Ovary (tissue), 9 donors: ENCODE results near the gene LANCL3. TPM values are rescaled to one million over a fixed set of nuclear protein-coding genes. Genes with fewer than 3 reads are reported as not detected.

Experiments used
- DNase-seq, 5 donors: peaks; one replicate each; pipeline ENCODE4 v3.0.0-alpha.2; 2019 to 2020
- H3K27ac ChIP-seq, 2 donors: fragments of 200-600 bp; one replicate each; pipeline versions ENCODE4 v1.5.1 to v1.8.0; 2019 to 2022
- H3K27me3 ChIP-seq: fragments of 200-600 bp; one replicate; pipeline ENCODE4 v1.8.0; 2022
- H3K36me3 ChIP-seq: fragments of 200-600 bp; sonication (generic); one replicate; pipeline ENCODE4 v1.5.1; 2019
- H3K4me1 ChIP-seq: one replicate; pipeline ENCODE4 v1.8.1; 2013; ENCODE audit warnings: mild to moderate bottlenecking, moderate library complexity; ENCODE audit not compliant: insufficient read depth
- H3K4me3 ChIP-seq: fragments of 200-600 bp; sonication (generic); one replicate; pipeline ENCODE4 v1.5.1; 2017
- H3K9me3 ChIP-seq, 2 donors: fragments of 200-600 bp in 1 of 2; sonication (generic) in 1 of 2; one replicate each; pipeline versions ENCODE4 v1.5.1 to v1.8.1; 2013 to 2019; ENCODE audit warnings: mild to moderate bottlenecking in 1 of 2, moderate library complexity in 1 of 2
- CTCF ChIP-seq, 3 donors: fragments of 450-650 bp in 2 of 3; fragments of 200-600 bp in 1 of 3; IDR thresholded peaks; one replicate each; pipeline versions ENCODE4 v1.5.1 to v1.8.0; 2016 to 2022; ENCODE audit warnings: antibody characterized with exemption in 3 of 3, mild to moderate bottlenecking in 1 of 3
- EP300 ChIP-seq: sonication (generic); formaldehyde crosslinking; IDR thresholded peaks from one replicate; pipeline ENCODE4 v1.6.1; 2017; ENCODE audit warnings: antibody characterized with exemption
- POLR2A ChIP-seq: fragments of 450-650 bp; IDR thresholded peaks from one replicate; pipeline ENCODE4 v1.6.1; 2017; ENCODE audit warnings: antibody characterized with exemption, mild to moderate bottlenecking, moderate library complexity
- WGBS, 3 donors: extraction: QIAGEN DNeasy Blood & Tissue Kit in 1 of 3; methylation state at CpG; one replicate each; pipeline versions ENCODE4 v1.1.5 to v1.1.7; 2013 to 2017; 5-methylcytosine and 5-hydroxymethylcytosine counted together
- intact Hi-C, 4 donors: fragments of 100-400 bp; cut with DNase I; formaldehyde crosslinking; loops; one replicate each; pipeline versions ENCODE4 v1.11.0 to v1.15.1; 2022 to 2023
- polyA plus RNA-seq, 2 donors: library from polyadenylated mRNA; stranded (reverse); fragments of 200-250 nt in 1 of 2; fragments of 350-450 nt in 1 of 2; fragmentation: Illumina TruSeq in 1 of 2; extraction: RNeasy Lipid Tissue Mini Kit (QIAGEN cat#74804) in 1 of 2; gene quantifications; one replicate each; pipeline ENCODE4 v1.2.3, GENCODE V29; 2013 to 2014
- total RNA-seq, 7 donors: library from RNA; depleted of rRNA in 2 of 7; stranded (reverse); fragments of >200 nt in 2 of 7; fragmentation: NEBNext Ultra II Directional in 3 of 7; extraction: Animal tissue kit (Norgen Biotek cat#: 25700) in 3 of 7; gene quantifications; one replicate each; pipeline versions ENCODE4 v1.1.0 to v1.2.4, GENCODE V29; 2016 to 2023
- donor health status: DM: no; HTN: no; CAD: no; lungs with moderate emphysema.
- donor health status: DM: no; HTN: no; CAD: no.
- donor health status: Bipolar disorder and iron deficiency.
- donor health status: DM: yes; HTN: yes; CAD: no.
- donor health status: DM: no; HTN: no; CAD: no.
- donor health status: DM: yes; HTN: yes; CAD: no.

Gene LANCL3
- total and polyA plus RNA-seq, 9 donors = under 0.01 to 0.10 (median 0.04) TPM; not detected in 1

GRCh38 chrX:37712458-37712857 lies 141.0 kb downstream of the LANCL3 start:
- no peak overlapping the region for H3K27ac ChIP-seq
- no peak overlapping the region for H3K4me3 ChIP-seq
- no peaks in the 10 kb centered on the region for H3K9me3 ChIP-seq
- no peak for DNase-seq
- TF ChIP-seq EP300 = no peak
- no peak for TF ChIP-seq POLR2A
- no peak for TF ChIP-seq CTCF (IDR thresholded peaks at IDR 0.05)
- intact Hi-C loops = no loop called here
- WGBS, 3 donors = 26 to 29% (median 28%) methylated on average over 3 of the region's 3 CpGs
- no peaks in the 10 kb centered on the region for H3K4me1 ChIP-seq
- H3K36me3 ChIP-seq = no peaks in the 10 kb centered on the region
- no peaks in the 10 kb centered on the region for H3K27me3 ChIP-seq

GRCh38 chrX:37714479-37714878 lies 143.0 kb downstream of the LANCL3 start:
- Histone ChIP-seq H3K4me3 (no peak overlapping the region), H3K27ac (no peak overlapping the region), H3K36me3 (no peaks in the 10 kb centered on the region), H3K4me1 (no peaks in the 10 kb centered on the region), H3K9me3 (no peaks in the 10 kb centered on the region), H3K27me3 (no peaks in the 10 kb centered on the region)
- no peak for DNase-seq
- intact Hi-C loops = no loop called here
- TF ChIP-seq POLR2A (no peak), EP300 (no peak), CTCF (IDR thresholded peaks at IDR 0.05) (no peak)
- WGBS, 3 donors = 63 to 69% (median 65%) methylated on average over 2 of the region's 2 CpGs

- Histone ChIP-seq H3K36me3 (no peaks in the 10 kb centered on the region), H3K4me1 (no peaks in the 10 kb centered on the region), H3K4me3 (no peak overlapping the region), H3K27ac (no peak overlapping the region), H3K9me3 (no peaks in the 10 kb centered on the region), H3K27me3 (no peaks in the 10 kb centered on the region)
- no peak for TF ChIP-seq POLR2A
- TF ChIP-seq CTCF (IDR thresholded peaks at IDR 0.05) = no peak
- DNase-seq = no peak
- intact Hi-C loops = no loop called here
Measured at GRCh38 chrX:37716602-37717001, 145.1 kb downstream of the LANCL3 start.

- Histone ChIP-seq H3K9me3 (no peaks in the 10 kb centered on the region), H3K27ac (no peak overlapping the region), H3K4me3 (no peak overlapping the region), H3K27me3 (no peaks in the 10 kb centered on the region), H3K4me1 (no peaks in the 10 kb centered on the region), H3K36me3 (no peaks in the 10 kb centered on the region)
- no peak for TF ChIP-seq EP300
- DNase-seq = no peak
- intact Hi-C loops = no loop called here
- 65 to 78% (median 76%) methylated on average over 1 of the region's 1 CpG for WGBS, 3 donors
Measured at GRCh38 chrX:37717708-37718107, 146.2 kb downstream of the LANCL3 start.

- no peak overlapping the region for H3K27ac ChIP-seq
- H3K36me3 ChIP-seq = no peaks in the 10 kb centered on the region
- no peaks in the 10 kb centered on the region for H3K4me1 ChIP-seq
- H3K9me3 ChIP-seq = no peaks in the 10 kb centered on the region
- H3K27me3 ChIP-seq = no peaks in the 10 kb centered on the region
- TF ChIP-seq CTCF (IDR thresholded peaks at IDR 0.05) (no peak), POLR2A (no peak), EP300 (no peak)
- intact Hi-C loops = no loop called here
- no peak for DNase-seq
- WGBS, 3 donors = 56 to 63% (median 56%) methylated on average over 1 of the region's 1 CpG
- H3K4me3 ChIP-seq = no peak overlapping the region
Measured at GRCh38 chrX:37722595-37722994, 151.1 kb downstream of the LANCL3 start.
